ENCODE measurements around the gene TMCO2. TPM values are rescaled to one million over a fixed set of nuclear protein-coding genes. Genes with fewer than 3 reads are reported as not detected.

The TMCO2 gene
- total and polyA plus RNA-seq, 2 donors (not counting 1 experiment from before 2014, with no cell fraction given), result not detected

DNA sequence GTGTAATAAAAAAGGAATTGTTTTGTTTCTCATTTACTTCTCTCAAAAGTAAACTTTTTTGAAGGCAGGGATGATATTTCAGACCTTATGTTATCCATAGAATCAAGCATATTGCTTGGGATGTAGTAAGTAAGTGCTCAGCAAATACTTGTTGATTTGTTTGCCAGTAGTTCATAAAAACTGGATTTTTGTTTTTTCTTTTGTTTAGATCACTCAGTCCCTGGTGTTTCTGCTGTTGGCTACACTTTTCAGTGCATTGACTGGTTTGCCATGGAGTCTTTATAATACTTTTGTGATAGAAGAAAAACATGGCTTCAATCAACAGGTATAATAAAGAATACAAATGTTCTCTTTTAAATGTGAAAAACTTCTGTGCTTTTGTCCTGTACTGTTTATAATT is 20.5 kb downstream of the TMCO2 start:
- Histone ChIP-seq H3K4me3 (ENCODE audit: control extremely low read depth in 1 of 5, extremely low read depth in 1 of 5, insufficient read depth in 1 of 5, low read depth in 2 of 5, low read length in 4 of 5) (no peak overlapping the region), H3K79me2 (ENCODE audit: control insufficient read depth, insufficient read depth, low read length) (peaks cover 36% of the 10 kb centered on the region), H2AFZ (ENCODE audit: insufficient read depth, low read depth, low read length, poor library complexity, severe bottlenecking) (no peak overlapping the region), H3K4me1 (ENCODE audit: control insufficient read depth in 2 of 2, insufficient read depth in 2 of 2, low read length in 2 of 2) (no peaks in the 10 kb centered on the region), H3K9me3 (ENCODE audit: control extremely low read depth in 1 of 3, control insufficient read depth in 2 of 3, insufficient read depth in 1 of 3, low read length in 2 of 3) (no peaks in the 10 kb centered on the region), H3K36me3 (replicated peaks in 1 of 2; ENCODE audit: control extremely low read depth in 1 of 2, control insufficient read depth in 1 of 2, extremely low read depth in 1 of 2, insufficient read depth in 2 of 2, low read length in 1 of 2) (peaks cover 0 to 62% of the 10 kb centered on the region in 2 experiments), H3K9ac (ENCODE audit: low read length) (no peak overlapping the region), H3K4me2 (replicated peaks; ENCODE audit: low read depth, low read length, poor library complexity, severe bottlenecking) (no peak overlapping the region), H4K20me1 (ENCODE audit: control insufficient read depth, insufficient read depth, low read length, poor library complexity, severe bottlenecking) (no peaks in the 10 kb centered on the region), H3K27me3 (replicated peaks in 1 of 4; ENCODE audit: control extremely low read depth in 1 of 4, control insufficient read depth in 3 of 4, insufficient read depth in 4 of 4, low read length in 3 of 4) (no peaks in the 10 kb centered on the region), H3K27ac (ENCODE audit: low read length in 2 of 2) (no peak overlapping the region)
- TF ChIP-seq EZH2 (IDR thresholded peaks at IDR 0.05; ENCODE audit: borderline replicate concordance, insufficient read depth, low read depth, low read length, poor library complexity, severe bottlenecking), result no peak
- TF ChIP-seq, protein P1, sequence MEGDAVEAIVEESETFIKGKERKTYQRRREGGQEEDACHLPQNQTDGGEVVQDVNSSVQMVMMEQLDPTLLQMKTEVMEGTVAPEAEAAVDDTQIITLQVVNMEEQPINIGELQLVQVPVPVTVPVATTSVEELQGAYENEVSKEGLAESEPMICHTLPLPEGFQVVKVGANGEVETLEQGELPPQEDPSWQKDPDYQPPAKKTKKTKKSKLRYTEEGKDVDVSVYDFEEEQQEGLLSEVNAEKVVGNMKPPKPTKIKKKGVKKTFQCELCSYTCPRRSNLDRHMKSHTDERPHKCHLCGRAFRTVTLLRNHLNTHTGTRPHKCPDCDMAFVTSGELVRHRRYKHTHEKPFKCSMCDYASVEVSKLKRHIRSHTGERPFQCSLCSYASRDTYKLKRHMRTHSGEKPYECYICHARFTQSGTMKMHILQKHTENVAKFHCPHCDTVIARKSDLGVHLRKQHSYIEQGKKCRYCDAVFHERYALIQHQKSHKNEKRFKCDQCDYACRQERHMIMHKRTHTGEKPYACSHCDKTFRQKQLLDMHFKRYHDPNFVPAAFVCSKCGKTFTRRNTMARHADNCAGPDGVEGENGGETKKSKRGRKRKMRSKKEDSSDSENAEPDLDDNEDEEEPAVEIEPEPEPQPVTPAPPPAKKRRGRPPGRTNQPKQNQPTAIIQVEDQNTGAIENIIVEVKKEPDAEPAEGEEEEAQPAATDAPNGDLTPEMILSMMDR (IDR thresholded peaks at IDR 0.05), result no peak
- ATAC-seq (ENCODE audit: low read depth) (no peak), DNase-seq (no peak)
- ChIA-PET CTCF (no interaction called here), POLR2A (no interaction called here)
- Mint-ChIP-seq H3K4me1 (no peaks in the 10 kb centered on the region), H3K4me3 (no peak overlapping the region), H3K27me3 (no peaks in the 10 kb centered on the region), H3K27ac (no peak overlapping the region), H3K9me3 (ENCODE audit: insufficient read depth) (no peaks in the 10 kb centered on the region)
- intact Hi-C loops (cut with micrococcal nuclease), result no loop called here

DNA sequence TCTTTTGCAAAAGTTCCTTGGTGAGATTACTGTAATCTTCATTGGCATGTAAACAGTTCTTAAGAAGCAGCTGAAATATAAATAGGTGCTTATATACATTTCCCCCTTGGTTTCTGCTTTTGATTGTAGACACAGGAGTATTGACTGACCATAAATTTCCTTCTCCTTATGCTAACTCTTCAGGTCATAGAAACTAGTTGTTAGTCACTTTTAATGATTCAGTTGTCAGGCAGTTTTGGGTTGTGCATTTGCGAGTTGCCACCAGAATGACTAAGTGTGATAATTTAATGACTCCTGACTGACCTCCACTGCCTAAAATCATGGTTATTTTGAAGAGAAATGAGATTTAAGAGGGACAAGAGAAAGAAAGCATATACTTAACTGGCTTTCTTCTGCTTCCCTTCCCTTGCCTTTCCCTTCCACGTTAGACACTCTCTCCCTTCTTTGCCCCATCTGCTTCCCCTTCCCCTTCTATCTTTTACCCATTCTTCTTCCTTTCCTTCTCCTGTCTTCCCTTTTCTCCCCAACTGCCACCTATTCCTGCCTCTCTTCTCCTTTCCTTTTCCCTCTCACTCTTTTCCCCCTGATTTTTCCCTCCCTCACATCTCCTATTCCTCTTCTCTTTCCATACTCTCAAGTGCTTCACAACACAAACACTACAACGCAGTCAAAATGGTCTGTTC is 22.6 kb downstream of the TMCO2 start:
- Mint-ChIP-seq H3K27me3 (no peaks in the 10 kb centered on the region), H3K9me3 (ENCODE audit: insufficient read depth) (no peaks in the 10 kb centered on the region), H3K27ac (no peak overlapping the region), H3K4me3 (no peak overlapping the region), H3K4me1 (no peaks in the 10 kb centered on the region)
- Histone ChIP-seq H3K4me1 (ENCODE audit: control insufficient read depth in 2 of 2, insufficient read depth in 2 of 2, low read length in 2 of 2) (no peaks in the 10 kb centered on the region), H3K4me3 (ENCODE audit: control extremely low read depth in 1 of 5, extremely low read depth in 1 of 5, insufficient read depth in 1 of 5, low read depth in 2 of 5, low read length in 4 of 5) (no peak overlapping the region), H3K9me3 (ENCODE audit: control extremely low read depth in 1 of 3, control insufficient read depth in 2 of 3, insufficient read depth in 1 of 3, low read length in 2 of 3) (no peaks in the 10 kb centered on the region), H2AFZ (ENCODE audit: insufficient read depth, low read depth, low read length, poor library complexity, severe bottlenecking) (no peak overlapping the region), H3K36me3 (replicated peaks in 1 of 2; ENCODE audit: control extremely low read depth in 1 of 2, control insufficient read depth in 1 of 2, extremely low read depth in 1 of 2, insufficient read depth in 2 of 2, low read length in 1 of 2) (peaks cover 0 to 59% of the 10 kb centered on the region in 2 experiments), H3K9ac (ENCODE audit: low read length) (no peak overlapping the region), H3K4me2 (replicated peaks; ENCODE audit: low read depth, low read length, poor library complexity, severe bottlenecking) (no peak overlapping the region), H4K20me1 (ENCODE audit: control insufficient read depth, insufficient read depth, low read length, poor library complexity, severe bottlenecking) (peaks cover 4% of the 10 kb centered on the region), H3K79me2 (ENCODE audit: control insufficient read depth, insufficient read depth, low read length) (peaks cover 26% of the 10 kb centered on the region), H3K27ac (ENCODE audit: low read length in 2 of 2) (no peak overlapping the region), H3K27me3 (replicated peaks in 1 of 4; ENCODE audit: control extremely low read depth in 1 of 4, control insufficient read depth in 3 of 4, insufficient read depth in 4 of 4, low read length in 3 of 4) (no peaks in the 10 kb centered on the region)
- DNase-seq, result no peak
- ATAC-seq (ENCODE audit: low read depth), result no peak
- ChIA-PET CTCF (no interaction called here), POLR2A (no interaction called here)
- 90% methylated on average over 1 of the region's 3 CpGs for WGBS (ENCODE audit: insufficient coverage)
- intact Hi-C loops (cut with micrococcal nuclease), result no loop called here
- TF ChIP-seq, protein P1 (IDR thresholded peaks at IDR 0.05), result no peak
- TF ChIP-seq EZH2 (IDR thresholded peaks at IDR 0.05; ENCODE audit: borderline replicate concordance, insufficient read depth, low read depth, low read length, poor library complexity, severe bottlenecking), result no peak
